OCI-LY1 (cell line): ENCODE measurements around the gene CNST.

Experiments used
- EZH2 ChIP-seq: fragments of 200-600 bp; sonication (generic), shearing (Covaris generic); IDR thresholded peaks from 2 replicates; pipeline ENCODE4 v1.8.0; 2017; ENCODE audit warnings: borderline replicate concordance, mixed run types, mild to moderate bottlenecking, antibody characterized with exemption, low read length, moderate library complexity, mixed read lengths
- TF ChIP-seq, protein P1 (sequence below): fragments of 200-600 bp; sonication (generic), shearing (Covaris generic); IDR thresholded peaks from 2 replicates; pipeline ENCODE4 v1.5.1; 2017; ENCODE audit warnings: mild to moderate bottlenecking, antibody characterized with exemption, low read length, moderate library complexity, mixed read lengths

DNA sequence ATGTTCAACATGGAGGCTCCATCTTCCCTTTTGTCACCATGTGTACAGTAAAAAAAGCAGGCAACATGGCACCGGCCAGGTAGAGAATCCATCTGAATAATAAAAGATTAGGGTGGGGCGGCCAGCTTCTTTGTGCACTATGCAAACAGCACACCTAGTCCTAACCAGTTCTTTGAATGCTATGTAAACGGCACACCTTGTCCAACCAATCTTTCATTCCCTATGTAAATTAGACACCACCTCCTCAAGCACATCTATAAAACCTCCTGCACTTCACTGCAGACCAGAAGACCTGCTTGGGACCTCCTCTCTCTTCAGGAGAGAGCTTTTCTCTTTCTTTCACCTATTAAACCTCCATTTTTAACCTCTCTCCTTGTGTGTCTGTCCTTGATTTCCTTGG, 28.4 kb upstream of the CNST start:
- TF ChIP-seq EZH2, result no peak
- TF ChIP-seq, protein P1, sequence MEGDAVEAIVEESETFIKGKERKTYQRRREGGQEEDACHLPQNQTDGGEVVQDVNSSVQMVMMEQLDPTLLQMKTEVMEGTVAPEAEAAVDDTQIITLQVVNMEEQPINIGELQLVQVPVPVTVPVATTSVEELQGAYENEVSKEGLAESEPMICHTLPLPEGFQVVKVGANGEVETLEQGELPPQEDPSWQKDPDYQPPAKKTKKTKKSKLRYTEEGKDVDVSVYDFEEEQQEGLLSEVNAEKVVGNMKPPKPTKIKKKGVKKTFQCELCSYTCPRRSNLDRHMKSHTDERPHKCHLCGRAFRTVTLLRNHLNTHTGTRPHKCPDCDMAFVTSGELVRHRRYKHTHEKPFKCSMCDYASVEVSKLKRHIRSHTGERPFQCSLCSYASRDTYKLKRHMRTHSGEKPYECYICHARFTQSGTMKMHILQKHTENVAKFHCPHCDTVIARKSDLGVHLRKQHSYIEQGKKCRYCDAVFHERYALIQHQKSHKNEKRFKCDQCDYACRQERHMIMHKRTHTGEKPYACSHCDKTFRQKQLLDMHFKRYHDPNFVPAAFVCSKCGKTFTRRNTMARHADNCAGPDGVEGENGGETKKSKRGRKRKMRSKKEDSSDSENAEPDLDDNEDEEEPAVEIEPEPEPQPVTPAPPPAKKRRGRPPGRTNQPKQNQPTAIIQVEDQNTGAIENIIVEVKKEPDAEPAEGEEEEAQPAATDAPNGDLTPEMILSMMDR, result no peak
